A549 (cell line): Measurements from ENCODE around the gene ENPP4.

ENCODE experiments used
- POLR2A ChIP-seq: IDR thresholded peaks from 2 replicates; pipeline ENCODE4 v1.6.1; 2012; ENCODE audit warnings: mild to moderate bottlenecking, low read length
- RAD21 ChIP-seq, 2 experiments: fragments of >200 bp in 1 of 2; sonication (Bioruptor Twin) in 1 of 2; formaldehyde crosslinking in 1 of 2; IDR thresholded peaks in 1 of 2; conservative IDR thresholded peaks in 1 of 2; 2 replicates in 1 of 2; 3 replicates in 1 of 2; pipeline ENCODE4 v1.6.1; 2012 to 2018; ENCODE audit warnings: inconsistent platforms in 1 of 2
- TF ChIP-seq, protein P1 (sequence below): fragments of >200 bp; sonication (Bioruptor Twin); formaldehyde crosslinking; IDR thresholded peaks from 3 replicates; pipeline ENCODE4 v1.5.1; 2016
- TF ChIP-seq, protein P2 (sequence below): IDR thresholded peaks from 2 replicates; pipeline ENCODE4 v1.6.1; 2012
- TF ChIP-seq, protein P3 (sequence below): IDR thresholded peaks from 2 replicates; pipeline ENCODE4 v1.6.1; 2012; ENCODE audit warnings: low read depth, borderline replicate concordance

DNA sequence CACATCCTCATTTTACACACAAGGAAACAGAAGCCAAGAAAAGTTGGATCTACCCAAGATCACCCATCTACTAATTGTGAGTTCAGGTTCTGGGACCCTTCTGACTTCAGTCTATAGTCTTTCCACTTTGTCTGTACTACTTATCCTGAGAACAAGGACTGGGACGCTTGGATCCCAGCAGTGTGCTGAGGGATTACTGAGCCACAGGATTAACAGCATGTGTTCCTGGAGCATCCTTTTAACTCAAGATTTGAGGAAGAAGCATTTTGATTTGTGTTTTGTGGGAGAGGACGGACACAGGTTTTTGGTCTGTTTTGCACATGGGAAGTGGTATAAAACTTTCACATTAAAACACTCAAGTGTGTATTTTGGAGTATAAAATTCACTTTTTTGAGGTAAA, 4.4 kb downstream of the ENPP4 start:
- TF ChIP-seq, protein P1, sequence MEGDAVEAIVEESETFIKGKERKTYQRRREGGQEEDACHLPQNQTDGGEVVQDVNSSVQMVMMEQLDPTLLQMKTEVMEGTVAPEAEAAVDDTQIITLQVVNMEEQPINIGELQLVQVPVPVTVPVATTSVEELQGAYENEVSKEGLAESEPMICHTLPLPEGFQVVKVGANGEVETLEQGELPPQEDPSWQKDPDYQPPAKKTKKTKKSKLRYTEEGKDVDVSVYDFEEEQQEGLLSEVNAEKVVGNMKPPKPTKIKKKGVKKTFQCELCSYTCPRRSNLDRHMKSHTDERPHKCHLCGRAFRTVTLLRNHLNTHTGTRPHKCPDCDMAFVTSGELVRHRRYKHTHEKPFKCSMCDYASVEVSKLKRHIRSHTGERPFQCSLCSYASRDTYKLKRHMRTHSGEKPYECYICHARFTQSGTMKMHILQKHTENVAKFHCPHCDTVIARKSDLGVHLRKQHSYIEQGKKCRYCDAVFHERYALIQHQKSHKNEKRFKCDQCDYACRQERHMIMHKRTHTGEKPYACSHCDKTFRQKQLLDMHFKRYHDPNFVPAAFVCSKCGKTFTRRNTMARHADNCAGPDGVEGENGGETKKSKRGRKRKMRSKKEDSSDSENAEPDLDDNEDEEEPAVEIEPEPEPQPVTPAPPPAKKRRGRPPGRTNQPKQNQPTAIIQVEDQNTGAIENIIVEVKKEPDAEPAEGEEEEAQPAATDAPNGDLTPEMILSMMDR, result no peak
- TF ChIP-seq POLR2A (no peak), RAD21 (conservative IDR thresholded peaks at IDR 0.05 in 1 of 2, IDR thresholded peaks at IDR 0.05 in 1 of 2) (no peak)
- TF ChIP-seq, protein P2, sequence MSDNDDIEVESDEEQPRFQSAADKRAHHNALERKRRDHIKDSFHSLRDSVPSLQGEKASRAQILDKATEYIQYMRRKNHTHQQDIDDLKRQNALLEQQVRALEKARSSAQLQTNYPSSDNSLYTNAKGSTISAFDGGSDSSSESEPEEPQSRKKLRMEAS, result no peak
- TF ChIP-seq, protein P3, sequence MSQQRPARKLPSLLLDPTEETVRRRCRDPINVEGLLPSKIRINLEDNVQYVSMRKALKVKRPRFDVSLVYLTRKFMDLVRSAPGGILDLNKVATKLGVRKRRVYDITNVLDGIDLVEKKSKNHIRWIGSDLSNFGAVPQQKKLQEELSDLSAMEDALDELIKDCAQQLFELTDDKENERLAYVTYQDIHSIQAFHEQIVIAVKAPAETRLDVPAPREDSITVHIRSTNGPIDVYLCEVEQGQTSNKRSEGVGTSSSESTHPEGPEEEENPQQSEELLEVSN, result no peak
